CD4-positive, alpha-beta T cell (primary cell): ENCODE results near the gene ZEB2. TPM values are rescaled to one million over a fixed set of nuclear protein-coding genes. Genes with fewer than 3 reads are reported as not detected.

Source experiments
- ATAC-seq: fragments of 200-7000 bp; cut with Tn5 transposase; one replicate; pipeline ENCODE4 v1.10.0; 2022; ENCODE audit warnings: mild to moderate bottlenecking; ENCODE audit not compliant: poor library complexity
- CTCF ChIA-PET: fragments of 350-600 bp; sonication (Branson Sonifier 250); formaldehyde crosslinking; loops from one replicate; lab custom pipeline; 2021; ENCODE audit warnings: antibody characterized with exemption, inconsistent platforms; lab: Charles Lee
- POLR2A ChIA-PET: fragments of 350-600 bp; sonication (Branson Sonifier 250); formaldehyde crosslinking; loops from one replicate; lab custom pipeline; 2021; ENCODE audit warnings: antibody characterized with exemption, inconsistent platforms; lab: Charles Lee
- DNase-seq, 14 experiments: peaks; one replicate each; pipeline ENCODE4 v3.0.0-alpha.2; 2013 to 2020; ENCODE audit warnings: mixed read lengths in 2 of 14
- H3K27ac ChIP-seq, 2 donors: one replicate each; pipeline versions ENCODE4 v1.5.1 to v1.7.0; 2013; ENCODE audit warnings: low read length in 2 of 2, low read depth in 1 of 2, mild to moderate bottlenecking in 1 of 2
- H3K27me3 ChIP-seq, 2 experiments: 1 replicate in 1 of 2; 2 replicates in 1 of 2; pipeline versions ENCODE4 v1.6.1 to v1.7.0; 2013; ENCODE audit warnings: low read length in 2 of 2, control low read depth in 1 of 2, mild to moderate bottlenecking in 1 of 2, moderate library complexity in 1 of 2; ENCODE audit not compliant: insufficient read depth in 2 of 2, control insufficient read depth in 1 of 2
- H3K36me3 ChIP-seq: one replicate; pipeline ENCODE4 v1.6.1; 2013; ENCODE audit warnings: low read length, control low read depth; ENCODE audit not compliant: insufficient read depth
- H3K4me1 ChIP-seq: one replicate; pipeline ENCODE4 v1.6.1; 2013; ENCODE audit warnings: low read length, control low read depth; ENCODE audit not compliant: insufficient read depth
- H3K4me3 ChIP-seq: one replicate; pipeline ENCODE4 v1.5.1; 2013; ENCODE audit warnings: mild to moderate bottlenecking, low read length, moderate library complexity
- H3K9me3 ChIP-seq, 2 experiments: 1 replicate in 1 of 2; 2 replicates in 1 of 2; pipeline versions ENCODE4 v1.6.1 to v1.7.0; 2013; ENCODE audit warnings: low read length in 2 of 2, mild to moderate bottlenecking in 2 of 2, control low read depth in 1 of 2, moderate library complexity in 1 of 2; ENCODE audit not compliant: control insufficient read depth in 1 of 2, insufficient read depth in 1 of 2
- H3K27ac Mint-ChIP-seq: one replicate; pipeline ENCODE4 v1.8.0; 2020; ENCODE audit warnings: mixed read lengths
- H3K27me3 Mint-ChIP-seq: one replicate; pipeline ENCODE4 v1.8.0; 2021; ENCODE audit warnings: mixed read lengths
- H3K36me3 Mint-ChIP-seq: one replicate; pipeline ENCODE4 v1.8.0; 2021; ENCODE audit warnings: low read depth, mixed read lengths
- H3K4me1 Mint-ChIP-seq: one replicate; pipeline ENCODE4 v1.8.0; 2021; ENCODE audit warnings: low read depth, mixed read lengths
- H3K4me3 Mint-ChIP-seq: one replicate; pipeline ENCODE4 v1.8.0; 2020; ENCODE audit warnings: mild to moderate bottlenecking, mixed read lengths
- H3K9me3 Mint-ChIP-seq: one replicate; pipeline ENCODE4 v1.8.0; 2020; ENCODE audit warnings: mixed read lengths
- intact Hi-C, 2 experiments: fragments of 100-400 bp; cut with DNase I in 1 of 2; cut with micrococcal nuclease in 1 of 2; formaldehyde crosslinking; loops; one replicate each; pipeline versions ENCODE4 v1.15.1 to v1.9.0; 2023 to 2025; cut with DNase I, micrococcal nuclease
- total RNA-seq, 174 experiments: library from RNA in 2 of 174; stranded (reverse) in 2 of 174; gene quantifications; one replicate each; pipeline ENCODE4 v1.2.3 and lab custom pipeline; 2021 to 2026
- TF ChIP-seq, protein P1 (sequence below): fragments of 200-600 bp; IDR thresholded peaks from one replicate; pipeline ENCODE4 v1.8.0; 2022; ENCODE audit warnings: antibody characterized with exemption, mild to moderate bottlenecking

ZEB2 gene
- total RNA-seq, 2 experiments from 2014 or later: 12.3 to 13.4 TPM

GRCh38 chr2:144489315-144489916, 30.5 kb downstream of the ZEB2 start:
- Mint-ChIP-seq H3K9me3 (no peaks in the 10 kb centered on the region), H3K4me3 (no peak overlapping the region), H3K36me3 (no peaks in the 10 kb centered on the region), H3K27ac (no peak overlapping the region), H3K27me3 (no peaks in the 10 kb centered on the region), H3K4me1 (no peaks in the 10 kb centered on the region)
- CTCF ChIA-PET: no interaction called here
- ATAC-seq: no peak
- no peaks in the 10 kb centered on the region for H3K9me3 ChIP-seq
- H3K4me1 ChIP-seq: no peaks in the 10 kb centered on the region
- no peak overlapping the region for H3K27ac ChIP-seq
- no peak overlapping the region for H3K4me3 ChIP-seq
- no peaks in the 10 kb centered on the region for H3K36me3 ChIP-seq
- TF ChIP-seq, protein P1, sequence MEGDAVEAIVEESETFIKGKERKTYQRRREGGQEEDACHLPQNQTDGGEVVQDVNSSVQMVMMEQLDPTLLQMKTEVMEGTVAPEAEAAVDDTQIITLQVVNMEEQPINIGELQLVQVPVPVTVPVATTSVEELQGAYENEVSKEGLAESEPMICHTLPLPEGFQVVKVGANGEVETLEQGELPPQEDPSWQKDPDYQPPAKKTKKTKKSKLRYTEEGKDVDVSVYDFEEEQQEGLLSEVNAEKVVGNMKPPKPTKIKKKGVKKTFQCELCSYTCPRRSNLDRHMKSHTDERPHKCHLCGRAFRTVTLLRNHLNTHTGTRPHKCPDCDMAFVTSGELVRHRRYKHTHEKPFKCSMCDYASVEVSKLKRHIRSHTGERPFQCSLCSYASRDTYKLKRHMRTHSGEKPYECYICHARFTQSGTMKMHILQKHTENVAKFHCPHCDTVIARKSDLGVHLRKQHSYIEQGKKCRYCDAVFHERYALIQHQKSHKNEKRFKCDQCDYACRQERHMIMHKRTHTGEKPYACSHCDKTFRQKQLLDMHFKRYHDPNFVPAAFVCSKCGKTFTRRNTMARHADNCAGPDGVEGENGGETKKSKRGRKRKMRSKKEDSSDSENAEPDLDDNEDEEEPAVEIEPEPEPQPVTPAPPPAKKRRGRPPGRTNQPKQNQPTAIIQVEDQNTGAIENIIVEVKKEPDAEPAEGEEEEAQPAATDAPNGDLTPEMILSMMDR: no peak
- intact Hi-C loops: no loop called here
- DNase-seq: no peak
- H3K27me3 ChIP-seq: no peaks in the 10 kb centered on the region
- POLR2A ChIA-PET: no interaction called here

GRCh38 chr2:144484201-144484948, 35.5 kb downstream of the ZEB2 start:
- Histone ChIP-seq H3K9me3 (no peaks in the 10 kb centered on the region), H3K4me1 (no peaks in the 10 kb centered on the region), H3K27ac (no peak overlapping the region), H3K27me3 (no peaks in the 10 kb centered on the region), H3K4me3 (no peak overlapping the region), H3K36me3 (no peaks in the 10 kb centered on the region)
- H3K27me3 Mint-ChIP-seq: no peaks in the 10 kb centered on the region
- POLR2A ChIA-PET: no interaction called here
- no peaks in the 10 kb centered on the region for H3K4me1 Mint-ChIP-seq
- no peaks in the 10 kb centered on the region for H3K9me3 Mint-ChIP-seq
- ATAC-seq: no peak
- no peak overlapping the region for H3K4me3 Mint-ChIP-seq
- TF ChIP-seq, protein P1: no peak
- DNase-seq: no peak
- no peaks in the 10 kb centered on the region for H3K36me3 Mint-ChIP-seq
- H3K27ac Mint-ChIP-seq: no peak overlapping the region
- intact Hi-C loops: no loop called here
- CTCF ChIA-PET: no interaction called here

DNA sequence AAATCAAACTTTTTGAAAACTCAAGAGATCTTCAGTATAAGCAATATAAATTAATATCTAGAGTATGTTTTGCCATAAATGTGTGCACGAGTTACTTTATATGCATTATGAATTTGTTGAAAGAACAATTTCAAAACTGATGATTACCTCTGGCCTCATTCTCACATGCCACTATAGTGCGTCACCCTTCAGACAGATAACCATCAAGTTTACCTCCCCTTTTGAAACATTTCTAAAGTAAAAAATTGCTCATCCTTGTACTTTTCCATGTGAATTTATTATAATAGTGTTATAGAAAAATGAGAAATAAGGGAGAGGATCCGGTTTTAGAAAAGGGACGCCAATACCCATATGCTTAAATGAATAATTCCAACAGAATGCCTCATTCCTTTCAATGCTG, 38.3 kb downstream of the ZEB2 start:
- H3K4me3 Mint-ChIP-seq: no peak overlapping the region
- ChIA-PET CTCF (no interaction called here), POLR2A (no interaction called here)
- TF ChIP-seq, protein P1: no peak
- Histone ChIP-seq H3K27ac (no peak overlapping the region), H3K4me1 (no peaks in the 10 kb centered on the region), H3K27me3 (no peaks in the 10 kb centered on the region), H3K4me3 (no peak overlapping the region), H3K36me3 (no peaks in the 10 kb centered on the region), H3K9me3 (no peaks in the 10 kb centered on the region)
- H3K36me3 Mint-ChIP-seq: no peaks in the 10 kb centered on the region
- H3K27me3 Mint-ChIP-seq: no peaks in the 10 kb centered on the region
- ATAC-seq (no peak), DNase-seq (no peak)
- no peaks in the 10 kb centered on the region for H3K4me1 Mint-ChIP-seq
- intact Hi-C loops: no loop called here
- H3K9me3 Mint-ChIP-seq: no peaks in the 10 kb centered on the region
- no peak overlapping the region for H3K27ac Mint-ChIP-seq
